Activated effector memory CD4-positive, alpha-beta T cell treated with anti-CD3 and anti-CD28 coated beads, Interleukin-2, amount 50 U/mL, for 16 hours (primary cell): ENCODE results near the gene PTTG1.
"Not testable (repeated sequence)": the region's sequence is repeated elsewhere in the genome, so short reads cannot be mapped to it uniquely, and the experiment has no call there.

Experiments
- DNase-seq: peaks from one replicate; pipeline ENCODE4 v3.0.0-alpha.2; 2020

PTTG1 gene

DNA sequence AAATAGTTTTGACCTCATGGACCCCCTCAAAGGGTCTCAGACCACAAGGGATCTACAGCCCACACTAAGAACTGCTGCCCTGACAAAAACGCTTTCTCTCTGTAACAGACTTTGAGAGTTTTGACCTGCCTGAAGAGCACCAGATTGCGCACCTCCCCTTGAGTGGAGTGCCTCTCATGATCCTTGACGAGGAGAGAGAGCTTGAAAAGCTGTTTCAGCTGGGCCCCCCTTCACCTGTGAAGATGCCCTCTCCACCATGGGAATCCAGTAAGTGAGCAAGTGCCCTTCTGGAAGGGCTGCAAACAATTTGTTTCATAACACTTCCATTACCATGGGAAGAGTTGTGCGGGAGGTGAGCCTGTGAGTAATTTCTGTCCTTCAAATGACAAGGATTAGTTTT, 6.0 kb downstream of the PTTG1 start:
- no peak for DNase-seq

DNA sequence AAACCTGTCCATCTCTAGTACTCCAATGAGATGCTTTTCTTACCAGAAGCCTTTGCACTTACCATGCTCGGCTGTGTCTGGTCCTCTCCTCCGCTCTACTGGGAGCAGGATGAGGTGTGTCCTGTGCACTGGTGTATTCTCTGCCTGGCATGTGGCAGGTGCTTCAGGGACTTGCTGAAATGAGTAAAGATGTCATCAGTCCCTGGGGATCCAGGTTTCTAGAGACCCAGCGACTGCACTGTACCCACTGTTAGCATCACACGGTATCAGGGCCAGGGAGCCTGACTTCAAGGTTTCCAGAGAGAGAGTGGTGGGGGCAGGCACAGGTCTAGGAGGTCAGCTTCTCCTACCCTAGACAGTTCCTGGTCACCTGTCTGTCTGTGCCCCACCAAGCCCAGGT, 10.5 kb downstream of the PTTG1 start:
- DNase-seq: no peak

DNA sequence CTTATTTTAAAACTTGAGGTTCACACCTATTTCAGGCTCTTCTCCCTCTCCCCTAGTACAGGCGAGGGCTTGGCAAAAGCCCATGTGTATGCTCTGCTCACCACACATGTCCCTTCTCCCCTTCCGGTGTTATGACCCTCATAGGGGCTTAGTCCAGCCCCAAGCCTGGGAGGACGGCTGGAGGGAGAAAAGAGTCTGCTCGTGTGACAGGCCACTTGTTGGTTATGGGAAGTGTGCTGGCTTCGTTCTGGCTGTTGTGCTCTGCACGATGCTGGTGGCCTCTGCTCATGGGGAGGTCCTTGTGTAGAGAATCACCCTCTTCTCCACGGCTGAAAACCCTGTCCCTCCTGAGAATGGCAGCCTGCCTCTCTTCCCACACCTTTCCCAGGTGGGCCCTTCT, 11.1 kb downstream of the PTTG1 start:
- no peak for DNase-seq

DNA sequence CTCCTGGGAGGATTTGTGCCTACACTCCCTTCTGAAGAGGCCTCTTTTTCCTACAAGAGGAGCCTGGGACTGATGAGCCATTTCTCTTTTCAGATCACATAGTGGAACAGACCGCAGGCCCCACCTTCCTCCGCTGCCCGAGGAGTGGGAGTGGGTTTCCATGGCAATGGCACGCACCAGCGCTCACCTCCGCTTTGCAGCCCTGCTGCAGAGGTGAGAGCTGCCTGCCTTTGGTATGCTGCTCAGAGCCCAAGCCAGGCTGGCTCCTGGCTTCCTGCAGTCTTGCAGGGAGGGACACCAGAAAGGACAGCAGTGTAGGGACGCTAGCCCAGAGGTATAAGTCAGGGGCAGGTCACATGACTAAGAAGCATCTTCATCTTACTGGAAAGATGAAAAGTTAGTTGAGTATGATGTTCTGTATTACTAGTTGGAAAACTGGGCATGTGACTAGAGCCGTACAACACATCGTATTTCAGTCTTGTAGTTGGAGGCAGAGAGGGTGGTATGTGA, 12.4 kb downstream of the PTTG1 start:
- DNase-seq: peak; percentile 73

DNA sequence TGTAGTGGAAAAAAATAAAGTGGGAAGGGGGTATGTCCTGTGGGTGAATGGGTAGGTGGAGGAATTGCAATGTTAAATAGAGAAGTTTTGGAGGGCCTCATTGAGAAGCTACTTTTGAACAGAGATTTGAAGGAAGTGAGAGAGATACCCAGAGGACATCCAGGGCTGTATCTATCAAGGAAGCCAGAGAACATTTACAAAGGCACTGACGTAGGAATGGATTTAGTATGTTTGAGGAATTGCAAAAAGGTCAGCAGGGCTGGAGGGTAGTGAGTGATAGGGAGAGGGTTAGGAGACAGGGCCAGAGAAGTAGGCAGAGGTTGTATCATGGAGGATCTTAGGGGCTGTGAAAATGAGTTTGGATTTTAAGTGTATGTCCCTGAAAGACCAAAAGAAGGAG, 13.9 kb downstream of the PTTG1 start:
- DNase-seq: no peak

DNA sequence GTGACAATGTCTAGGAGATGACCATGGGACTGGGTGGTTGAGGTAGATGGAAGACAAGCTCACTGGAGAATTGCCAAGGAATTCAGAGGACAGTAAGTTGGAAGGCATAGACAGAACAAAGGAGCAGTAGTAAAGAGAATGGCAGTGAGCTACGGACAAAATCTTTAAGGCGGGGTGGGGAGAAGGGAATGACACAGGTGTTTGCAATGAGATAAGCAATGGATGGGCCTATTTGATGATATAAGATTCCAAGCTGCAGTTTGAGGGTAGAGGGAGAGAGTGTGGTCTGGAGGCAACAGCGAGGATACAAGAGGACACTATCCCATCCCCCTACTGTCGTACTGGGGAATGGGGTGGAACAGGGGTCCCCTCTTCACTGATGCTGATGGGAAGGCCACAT, 14.4 kb downstream of the PTTG1 start:
- no peak for DNase-seq

DNA sequence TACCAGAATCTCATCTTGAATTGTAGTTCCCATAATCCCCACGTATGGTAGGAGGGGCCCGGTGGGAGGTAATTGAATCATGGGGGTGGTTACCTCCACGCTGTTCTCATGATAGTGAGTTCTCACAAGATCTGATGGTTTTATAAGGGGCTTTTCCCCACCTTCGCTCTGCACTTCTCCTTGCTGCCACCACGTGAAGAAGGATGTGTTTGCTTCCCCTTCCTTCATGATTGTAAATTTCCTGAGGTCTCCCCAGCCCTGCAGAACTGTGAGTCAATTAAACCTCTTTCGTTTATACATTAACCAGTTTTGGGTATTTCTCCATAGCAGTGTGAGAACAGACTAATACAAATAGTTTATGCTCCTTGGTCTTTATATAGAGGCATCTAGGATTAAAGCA, 15.0 kb downstream of the PTTG1 start:
- not testable (repeated sequence) for DNase-seq

DNA sequence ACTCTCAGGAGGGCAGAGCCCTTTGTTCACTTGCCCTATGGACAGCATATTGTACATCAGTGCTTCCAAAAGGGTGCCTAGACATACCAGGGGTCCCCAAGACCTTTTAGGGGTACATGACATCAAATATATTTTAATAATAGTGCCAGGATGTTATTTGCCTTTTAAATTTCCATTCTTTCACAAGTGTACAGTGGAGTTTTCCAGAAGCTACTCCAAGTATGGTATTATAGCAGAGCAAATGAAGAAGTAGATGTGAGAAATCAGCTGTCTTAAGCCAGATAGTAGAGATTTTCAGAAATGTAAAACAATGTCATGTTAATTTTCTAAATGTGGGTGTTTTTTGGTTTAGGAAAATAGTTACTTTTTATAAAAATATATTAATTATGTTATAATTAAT, 15.6 kb downstream of the PTTG1 start:
- no peak for DNase-seq

DNA sequence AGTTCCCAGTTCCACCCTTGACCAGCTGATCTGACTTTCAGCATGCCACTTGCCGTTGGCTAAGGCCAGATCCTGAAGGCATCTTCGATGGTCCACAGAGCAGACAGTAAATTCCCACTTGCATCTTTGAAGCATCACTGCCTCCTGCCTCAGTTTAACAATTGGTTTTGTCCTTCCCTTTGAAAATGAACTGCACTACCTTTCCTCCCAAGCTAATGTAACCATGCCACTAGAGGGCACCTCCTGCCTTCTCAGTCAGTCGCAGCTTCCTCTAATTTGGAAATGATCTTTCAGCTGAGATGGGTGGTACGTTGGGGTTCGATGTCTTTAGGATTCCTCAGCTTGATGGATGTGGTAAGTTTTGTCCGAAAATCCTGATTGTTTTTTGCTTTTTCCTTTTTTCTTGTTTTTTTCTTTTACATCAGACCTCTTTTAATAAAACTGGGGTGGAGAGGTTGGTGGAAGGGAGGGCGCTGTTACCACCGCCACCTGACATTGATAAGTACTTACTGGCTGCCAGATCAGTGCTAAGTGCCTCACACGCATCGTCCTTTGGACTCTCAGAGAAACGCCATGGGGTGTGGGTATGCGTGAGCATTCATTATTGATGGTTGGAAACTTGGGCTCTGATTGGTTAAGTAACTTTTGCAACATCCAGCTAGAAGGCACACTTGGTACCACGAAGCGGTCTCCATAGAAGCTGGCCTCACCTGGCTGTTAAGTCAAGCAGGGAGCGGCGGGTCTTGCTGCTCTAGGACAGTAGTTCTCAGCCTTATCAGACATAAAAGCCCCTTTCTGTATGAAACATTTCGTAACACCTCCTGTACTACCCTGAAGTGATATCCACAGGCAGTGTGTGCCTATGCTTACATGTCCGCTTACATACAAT, 16.9 kb downstream of the PTTG1 start:
- peak; percentile 82 for DNase-seq

DNA sequence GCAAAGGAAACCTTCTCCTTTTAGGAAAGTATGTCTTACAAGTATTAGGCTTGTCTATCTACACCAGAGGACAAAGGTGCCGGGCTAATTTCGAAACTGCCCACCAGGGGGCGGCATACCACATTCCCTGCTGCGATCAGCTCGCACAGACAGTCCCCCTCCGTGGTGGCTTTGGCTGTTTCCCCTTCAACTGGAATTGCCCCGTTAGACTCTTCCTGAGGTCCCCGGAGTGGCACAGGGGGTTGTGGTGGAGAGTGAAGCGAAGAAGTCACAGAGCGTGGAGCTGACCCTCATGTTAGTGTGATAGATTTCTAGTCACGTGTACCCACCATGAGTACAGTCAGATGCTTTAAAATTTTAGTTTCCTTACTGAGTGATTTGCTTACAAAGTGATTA, 17.5 kb downstream of the PTTG1 start:
- DNase-seq: peak; percentile 97

DNA sequence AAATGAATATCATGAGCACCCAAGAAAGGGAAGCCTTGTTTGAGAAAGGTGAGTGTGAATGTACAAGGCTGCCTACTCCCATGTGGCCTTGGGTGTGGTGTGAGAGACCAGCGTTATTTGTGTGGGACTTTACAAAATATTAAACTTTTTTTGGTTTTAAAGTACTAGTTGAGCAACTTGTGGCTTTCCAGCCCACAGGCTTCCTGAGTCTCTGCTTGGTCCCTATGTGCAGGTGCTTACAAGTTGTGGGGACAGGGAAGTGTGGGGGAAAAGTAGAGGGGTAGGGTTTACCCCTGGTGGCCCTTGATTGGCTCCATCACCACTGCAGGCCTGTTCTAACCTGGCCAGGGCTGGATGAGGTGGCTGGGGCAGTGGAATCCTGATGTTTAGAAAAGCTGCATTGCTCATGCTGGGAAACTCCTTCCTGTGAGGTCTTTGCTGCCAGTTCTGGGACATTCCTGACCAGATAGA, 19.7 kb downstream of the PTTG1 start:
- no peak for DNase-seq

DNA sequence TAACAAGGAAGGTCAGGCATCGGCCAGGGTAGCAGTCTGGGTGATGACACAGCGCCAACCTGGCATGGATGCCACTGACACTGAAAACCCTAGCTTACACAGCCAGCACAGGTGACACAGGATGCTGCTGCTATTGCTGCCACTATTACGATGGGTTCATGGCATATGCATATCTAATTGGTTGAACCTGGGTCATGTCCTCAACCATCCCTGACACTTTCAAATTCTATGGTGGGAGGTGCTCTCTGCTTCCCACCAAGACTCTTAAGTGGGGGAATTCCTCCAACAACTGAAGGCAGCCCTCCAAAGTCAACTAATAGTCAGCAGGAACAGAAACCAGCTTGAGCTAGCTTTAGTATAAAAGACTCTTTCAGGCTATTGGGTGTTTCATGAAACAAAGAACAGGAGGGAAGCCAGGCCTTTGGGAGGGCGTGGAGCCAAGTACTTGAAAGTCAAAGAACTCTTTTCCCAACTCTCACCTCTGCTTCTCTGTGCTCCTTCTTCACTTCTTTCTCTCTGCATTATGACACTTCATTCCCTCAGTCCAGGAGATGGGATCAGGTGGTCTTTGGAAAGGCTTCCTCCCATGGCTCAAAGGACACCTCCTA, 21.3 kb downstream of the PTTG1 start:
- DNase-seq: no peak

DNA sequence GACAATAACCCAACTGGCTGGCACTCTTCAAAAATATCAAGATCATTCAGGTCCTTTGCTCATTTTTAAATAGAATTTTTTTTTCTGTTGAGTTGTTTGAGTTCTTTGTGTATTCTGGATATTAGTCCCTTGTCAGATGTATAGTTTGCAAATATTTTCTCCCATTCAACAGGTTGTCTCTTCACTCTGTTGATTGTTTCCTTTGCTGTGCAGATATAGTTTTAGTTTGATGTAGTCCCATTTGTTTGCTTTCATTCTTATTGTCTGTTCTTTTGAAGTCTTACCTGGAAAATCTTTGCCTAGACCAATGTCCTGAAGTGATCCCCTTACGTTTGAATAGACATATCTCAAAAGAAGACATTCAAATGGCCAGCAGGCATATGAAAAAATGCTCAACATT, 22.8 kb downstream of the PTTG1 start:
- no peak for DNase-seq

DNA sequence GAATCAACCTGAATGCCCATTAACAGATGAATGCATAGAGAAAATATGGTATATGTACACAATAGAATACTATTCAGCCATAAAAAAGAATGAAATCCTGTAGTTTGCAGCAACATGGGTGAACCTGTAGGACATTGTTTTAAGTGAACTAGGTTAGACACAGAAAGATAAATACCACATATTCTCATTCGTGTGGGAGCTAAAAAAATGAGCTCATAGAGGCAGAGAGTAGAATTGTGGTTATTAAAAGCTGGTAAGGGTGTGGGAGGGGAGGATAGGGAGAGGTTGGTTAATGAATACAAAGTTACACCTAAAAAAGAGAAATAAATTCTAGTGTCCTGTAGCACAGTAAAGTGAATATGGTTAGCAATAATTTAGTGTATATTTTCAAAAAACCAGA, 23.5 kb downstream of the PTTG1 start:
- DNase-seq: no peak

DNA sequence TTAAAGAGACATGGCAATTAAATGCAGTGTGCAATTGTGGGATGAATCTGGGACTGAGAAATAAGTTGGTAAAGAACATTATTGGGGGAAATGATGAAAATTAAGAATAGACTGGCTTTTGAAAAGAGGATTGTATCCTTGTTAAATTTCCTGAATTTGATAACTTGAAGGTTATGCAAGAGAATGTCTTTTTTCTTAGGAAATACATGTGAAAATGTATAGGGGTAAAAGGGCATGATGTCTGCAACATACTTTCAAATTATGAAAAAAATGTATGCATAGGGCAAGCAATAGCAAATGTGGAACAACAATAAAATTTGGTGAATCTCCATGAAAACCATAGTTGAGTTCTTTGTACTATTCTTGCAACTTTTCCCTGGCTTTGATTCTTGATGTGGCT, 24.1 kb downstream of the PTTG1 start:
- no peak for DNase-seq

DNA sequence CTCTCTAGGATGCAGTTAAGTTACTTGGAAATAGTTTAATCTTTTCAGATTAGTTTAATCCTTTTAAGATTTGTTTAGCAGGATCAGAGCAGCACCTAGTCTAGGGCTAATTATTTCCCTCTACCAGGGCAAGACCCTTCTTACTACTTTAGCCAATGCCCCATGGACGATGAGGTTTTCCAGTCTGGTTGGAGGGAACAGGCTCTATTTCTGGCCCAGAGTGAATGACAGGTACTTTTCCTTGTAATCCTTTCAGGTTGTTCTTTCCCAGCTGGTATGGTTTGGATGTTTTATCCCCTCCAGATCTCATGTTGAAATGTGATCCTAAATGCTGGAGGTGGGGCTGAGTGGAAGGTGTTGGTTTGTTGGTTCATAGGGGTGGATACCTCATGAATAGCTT, 27.2 kb downstream of the PTTG1 start:
- DNase-seq: no peak

DNA sequence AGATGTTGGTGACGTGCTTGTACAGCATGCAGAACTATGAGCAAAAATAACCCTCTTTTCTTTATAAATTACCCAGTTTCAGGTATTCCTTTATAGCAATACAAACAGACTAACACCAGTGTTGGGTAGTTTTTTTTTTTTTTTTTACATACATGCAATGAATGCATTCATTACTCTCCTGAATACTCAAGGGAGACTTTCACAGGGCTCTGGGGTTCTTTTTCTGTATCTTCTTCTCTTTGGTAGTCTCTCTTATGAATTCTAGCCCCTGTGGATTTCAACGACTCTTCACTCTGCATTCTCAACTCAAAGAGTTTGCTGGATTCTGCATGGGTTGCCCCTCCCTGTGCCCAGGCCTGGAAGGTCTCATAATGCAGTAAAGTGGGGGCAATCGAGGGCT, 27.8 kb downstream of the PTTG1 start:
- no peak for DNase-seq

DNA sequence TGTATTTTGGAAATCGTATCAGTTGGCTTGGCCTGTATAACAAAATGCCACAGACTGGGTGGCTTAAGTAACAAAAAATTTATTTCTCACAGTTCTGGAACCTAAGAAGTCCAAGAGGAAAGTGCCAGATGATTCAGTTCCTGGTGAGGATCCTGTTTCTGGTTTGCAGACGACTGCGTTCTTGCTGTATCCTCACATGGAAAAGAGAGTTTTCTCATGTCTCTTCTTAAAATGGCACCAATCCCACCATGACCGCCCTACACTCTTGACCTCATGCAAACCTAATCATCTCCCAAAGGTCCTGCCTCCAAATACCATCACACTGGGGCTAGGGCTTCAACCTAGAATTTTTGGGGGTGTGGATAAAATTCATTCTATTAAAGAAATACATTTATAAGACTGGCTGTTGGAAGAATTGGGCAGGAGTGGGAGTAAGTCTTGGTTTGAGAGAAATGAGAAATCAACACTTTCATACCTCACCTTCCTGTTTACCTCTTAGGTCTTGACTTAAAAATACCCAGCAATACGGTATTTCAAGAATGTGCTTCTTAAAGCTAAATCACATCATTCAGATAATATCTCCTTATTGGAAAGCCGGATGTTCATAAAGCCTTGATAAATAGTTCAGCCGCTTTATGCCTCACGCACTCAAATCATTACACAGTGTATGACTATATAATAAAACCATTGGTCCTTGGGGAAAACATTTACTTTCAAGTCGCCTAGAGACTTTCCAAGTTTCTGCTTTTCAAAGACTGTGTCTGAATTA, 28.7 kb downstream of the PTTG1 start:
- no peak for DNase-seq

DNA sequence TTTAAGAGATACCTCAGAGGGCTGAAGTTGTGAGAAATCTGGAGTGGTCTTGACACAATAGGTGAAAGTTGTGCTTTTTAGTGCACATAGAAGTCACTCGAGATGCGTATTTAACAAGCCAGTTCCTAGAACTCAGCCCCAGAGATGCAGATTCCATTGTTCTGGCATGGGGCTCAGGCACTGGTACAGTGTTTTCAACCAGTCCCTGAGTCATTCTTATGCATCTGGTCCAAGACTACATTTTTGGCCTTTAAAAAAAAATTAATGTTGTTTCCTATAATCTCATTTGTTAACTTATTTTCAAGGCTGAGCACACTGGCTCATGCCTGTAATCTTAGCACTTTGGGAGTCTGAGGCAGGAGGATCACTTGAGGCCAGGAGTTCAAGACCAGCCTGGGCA, 29.6 kb downstream of the PTTG1 start:
- DNase-seq: no peak

DNA sequence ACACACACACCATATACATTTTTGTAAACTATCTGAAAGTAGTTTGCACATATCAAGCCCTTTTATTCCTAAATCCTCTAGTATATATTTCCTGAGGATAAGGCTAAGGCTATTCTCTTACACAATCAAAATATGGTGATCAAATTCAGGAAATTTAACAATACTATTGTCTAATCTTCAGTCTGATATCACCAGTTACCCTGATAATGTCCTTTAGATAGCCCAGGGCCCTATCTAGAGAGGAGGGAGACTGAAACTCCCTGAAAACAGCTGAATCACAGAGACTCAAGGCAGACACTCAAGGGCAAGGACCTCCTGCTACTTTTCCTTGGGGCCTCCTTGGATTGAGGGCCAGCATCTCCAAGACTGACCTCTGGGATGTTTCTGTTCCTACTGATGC, 30.4 kb downstream of the PTTG1 start:
- DNase-seq: no peak

DNA sequence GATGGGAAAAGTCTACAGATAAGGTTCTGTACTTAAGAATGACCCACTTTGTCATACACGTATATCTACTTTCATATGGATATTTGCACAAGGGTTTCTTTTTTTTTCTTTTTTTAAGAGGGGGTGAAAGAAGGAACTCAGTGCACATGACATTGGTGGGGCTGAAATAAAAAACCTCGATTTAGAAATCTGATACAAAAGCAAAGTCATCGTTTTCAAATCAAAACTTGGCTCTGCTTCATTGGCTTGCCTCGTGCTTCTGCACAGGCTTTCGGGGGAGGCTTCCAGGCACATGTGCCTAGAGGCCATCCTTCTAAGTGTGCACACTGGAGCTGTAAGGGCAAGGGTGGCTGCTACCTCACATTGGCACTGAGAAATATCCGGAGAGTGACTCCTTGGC, 31.1 kb downstream of the PTTG1 start:
- no peak for DNase-seq

DNA sequence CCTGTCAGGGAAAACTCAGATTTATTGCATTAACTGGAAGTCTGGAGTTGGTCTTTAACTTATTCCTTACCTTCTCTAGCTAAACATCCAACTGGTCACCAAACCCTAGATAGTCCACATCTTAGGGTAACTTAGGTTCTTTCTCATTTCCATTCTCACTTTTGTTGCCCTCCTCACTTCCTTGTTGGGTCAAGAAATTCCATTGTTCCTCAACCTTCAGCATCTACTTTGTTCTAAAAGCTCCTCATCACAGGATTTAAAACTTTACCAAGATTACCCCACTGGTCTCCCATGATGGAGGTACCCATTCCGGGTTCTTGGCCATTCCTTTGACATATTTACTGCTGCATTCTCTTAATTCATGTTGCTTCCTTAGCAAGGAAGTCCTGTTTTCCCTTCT, 32.1 kb downstream of the PTTG1 start:
- no peak for DNase-seq

DNA sequence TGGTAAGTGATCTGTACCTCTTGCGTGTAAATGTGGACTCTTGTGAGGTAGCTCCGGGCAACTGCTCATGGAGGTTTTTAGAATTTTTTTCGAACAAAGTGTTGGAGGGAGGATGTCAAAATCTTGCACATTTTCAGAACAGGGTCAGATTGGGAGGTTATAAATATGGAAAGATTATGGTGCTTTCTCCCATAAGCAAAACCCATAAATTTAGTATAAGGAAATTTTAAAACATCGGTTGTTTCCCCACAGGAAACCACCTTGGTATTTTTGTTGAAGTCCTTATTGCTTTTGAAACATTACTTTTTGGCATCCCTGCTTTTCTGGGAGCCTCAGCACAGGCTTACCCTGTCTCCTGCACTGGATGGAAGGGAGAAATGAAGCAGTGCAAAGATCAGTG, 33.9 kb downstream of the PTTG1 start:
- DNase-seq: no peak
